GM18498 (cell line): ENCODE data around the gene MYLK4.

Experiments
- ATAC-seq: cut with Tn5 transposase; IDR thresholded peaks from one replicate; pipeline ENCODE4 v1.9.1; 2021; ENCODE audit warnings: mild to moderate bottlenecking, moderate library complexity; ENCODE audit not compliant: unreplicated experiment

The MYLK4 gene

DNA sequence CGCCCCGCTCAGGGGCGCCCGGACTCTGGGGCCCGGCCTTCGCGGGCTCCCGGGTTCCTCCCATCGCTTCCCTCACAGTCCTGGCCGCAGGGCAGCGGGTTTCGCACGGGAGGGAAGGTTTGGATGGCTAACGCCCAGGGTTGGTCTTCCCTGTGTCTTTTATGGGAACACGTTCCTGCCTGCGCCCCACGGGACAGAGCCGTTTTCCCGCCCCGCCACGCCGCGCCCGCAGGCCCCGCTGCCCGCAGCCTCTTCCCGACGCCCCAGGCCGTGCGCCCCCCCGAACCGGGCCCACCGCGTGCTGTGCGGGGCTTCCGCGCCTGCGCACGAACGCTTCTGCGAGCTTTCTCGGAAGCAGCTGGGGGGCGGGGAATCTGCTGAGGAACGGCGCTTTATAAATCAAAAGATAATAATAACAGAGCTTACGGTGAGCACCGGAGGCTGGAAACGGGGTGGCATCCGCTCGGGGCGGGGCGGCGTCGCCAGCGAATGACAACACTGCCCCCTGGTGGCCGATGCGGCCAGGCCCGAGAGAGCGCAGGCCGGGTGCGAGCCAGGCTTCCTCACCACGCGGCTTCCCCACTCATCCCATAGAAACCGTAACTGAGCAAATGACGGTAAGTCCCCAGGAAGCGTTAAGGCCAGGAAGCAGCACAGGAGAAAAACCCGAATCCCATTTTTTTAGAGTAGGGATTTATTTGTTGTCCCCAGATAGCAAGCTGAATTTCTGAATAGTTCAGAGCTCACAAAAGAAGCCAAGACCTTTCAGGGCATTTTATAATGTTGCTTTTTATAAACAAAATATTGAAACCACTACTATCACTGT lies 116.4 kb downstream of the MYLK4 start:
- peak; percentile 84 for ATAC-seq

DNA sequence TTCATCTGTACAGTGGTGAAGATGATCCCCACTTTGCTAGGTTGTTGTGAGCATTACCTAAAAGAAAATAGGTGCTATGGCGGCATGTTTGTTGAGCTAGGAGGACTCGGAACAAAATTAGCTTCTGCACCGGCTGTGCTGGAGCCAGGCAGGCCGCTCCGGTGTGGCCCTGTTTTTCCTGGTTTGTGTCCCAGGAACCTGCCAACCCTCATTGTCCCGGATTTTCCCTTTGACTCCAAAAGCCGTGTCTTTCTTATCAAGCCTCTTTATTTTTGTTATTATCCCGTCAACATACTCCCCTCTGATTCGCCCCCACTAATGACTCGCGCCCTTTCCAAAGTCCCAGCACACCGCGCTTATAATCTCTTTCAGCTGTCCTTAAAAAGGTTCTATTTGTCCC lies 117.0 kb downstream of the MYLK4 start:
- no peak for ATAC-seq

DNA sequence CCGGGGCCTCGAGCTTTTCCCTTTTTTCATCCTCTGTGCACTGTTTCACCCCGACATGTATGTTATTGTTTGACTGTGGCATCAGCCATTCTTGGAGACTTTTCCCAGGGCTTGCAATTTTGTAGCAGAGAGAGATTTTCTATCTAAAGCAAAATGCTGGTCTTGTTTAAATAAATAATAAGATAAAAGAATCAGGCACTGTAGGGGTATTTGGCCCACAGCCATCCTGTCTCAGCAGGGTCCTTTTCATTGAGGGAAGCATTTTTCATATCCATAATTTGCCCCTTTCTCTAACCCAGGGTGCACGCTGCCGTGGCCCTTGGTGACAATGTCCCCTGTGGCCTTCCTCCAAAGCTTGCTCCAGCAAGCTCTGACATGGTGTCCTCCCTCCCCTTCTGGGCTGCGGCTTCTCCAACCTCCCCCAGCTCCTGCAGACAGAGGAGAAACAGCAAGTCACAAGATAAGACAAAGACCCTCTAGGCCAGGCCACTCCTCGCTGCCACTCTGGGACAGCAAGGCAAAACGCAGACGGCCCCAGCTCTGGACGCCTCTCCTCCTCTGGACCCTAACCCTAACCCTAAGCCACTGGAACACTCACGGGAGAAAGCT lies 117.6 kb downstream of the MYLK4 start:
- no peak for ATAC-seq

DNA sequence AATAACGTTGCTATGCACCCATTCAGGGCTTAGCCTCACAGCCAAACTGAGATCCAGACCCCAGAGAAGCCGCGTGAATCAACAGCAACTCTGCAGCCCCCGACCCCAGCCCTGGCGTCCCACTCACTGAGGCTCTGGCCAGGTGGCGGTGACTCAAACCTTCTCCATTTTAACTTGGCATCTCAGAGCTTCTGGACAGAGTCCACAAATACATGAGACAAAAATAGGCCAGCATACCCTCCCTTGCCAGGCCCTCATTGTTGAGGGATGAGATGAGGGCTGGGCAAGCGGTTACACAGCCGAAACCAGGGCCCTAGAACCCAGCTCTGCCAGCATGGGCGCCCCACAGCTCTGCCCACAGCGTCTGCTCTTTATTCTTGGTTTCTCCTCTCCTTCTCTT lies 118.4 kb downstream of the MYLK4 start:
- no peak for ATAC-seq

DNA sequence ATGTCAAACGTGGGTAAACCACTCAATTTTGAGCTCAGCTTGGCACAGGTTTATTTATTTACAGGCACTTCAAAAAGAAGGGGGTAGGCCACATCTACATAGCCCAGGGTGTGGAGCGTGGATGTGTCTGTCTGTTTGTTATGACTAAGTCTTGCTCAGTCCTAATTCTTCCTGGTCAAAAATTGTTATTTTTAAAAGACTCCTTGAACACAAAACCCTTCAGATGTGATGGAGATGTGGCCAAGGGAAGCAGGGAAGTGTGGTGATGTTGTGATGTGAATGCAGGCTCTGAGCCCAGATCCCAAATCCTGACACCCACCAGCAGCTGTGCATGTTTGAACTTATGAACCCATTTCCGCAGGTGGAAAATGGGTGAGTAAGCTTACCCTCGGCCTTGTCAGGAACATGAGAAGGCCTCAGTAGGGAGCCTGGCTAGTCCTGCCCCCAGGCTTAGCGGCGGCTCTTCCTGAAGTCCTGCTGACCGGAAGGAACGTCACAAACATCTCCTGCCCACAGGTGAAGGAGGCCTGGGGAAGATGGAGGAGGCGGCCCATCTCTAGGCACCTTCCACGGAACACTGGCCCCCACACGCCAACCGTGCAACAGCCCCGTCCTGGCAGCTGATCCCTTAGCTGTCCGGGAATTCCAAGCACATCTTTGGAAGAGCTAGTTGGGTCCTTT lies 119.7 kb downstream of the MYLK4 start:
- ATAC-seq, result no peak

DNA sequence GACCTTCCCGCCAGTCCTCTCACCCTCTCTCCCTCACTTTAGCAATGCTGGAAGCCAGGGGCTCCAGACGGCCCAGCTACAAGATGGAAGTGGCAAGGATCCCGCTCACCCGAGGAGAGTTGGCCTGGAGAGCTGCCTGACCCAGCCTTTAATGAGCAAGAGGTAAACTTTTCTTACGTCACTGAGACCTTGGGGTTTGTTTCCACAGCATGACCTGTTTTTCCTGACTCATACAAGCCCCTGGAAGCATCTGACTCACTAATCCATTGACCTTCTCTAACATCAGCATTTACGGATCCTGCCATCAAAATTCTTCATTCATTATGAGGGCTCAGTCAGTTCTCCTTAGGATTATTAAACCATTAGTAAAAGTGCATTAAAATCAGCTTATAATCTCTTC lies 120.4 kb downstream of the MYLK4 start:
- ATAC-seq, result no peak

DNA sequence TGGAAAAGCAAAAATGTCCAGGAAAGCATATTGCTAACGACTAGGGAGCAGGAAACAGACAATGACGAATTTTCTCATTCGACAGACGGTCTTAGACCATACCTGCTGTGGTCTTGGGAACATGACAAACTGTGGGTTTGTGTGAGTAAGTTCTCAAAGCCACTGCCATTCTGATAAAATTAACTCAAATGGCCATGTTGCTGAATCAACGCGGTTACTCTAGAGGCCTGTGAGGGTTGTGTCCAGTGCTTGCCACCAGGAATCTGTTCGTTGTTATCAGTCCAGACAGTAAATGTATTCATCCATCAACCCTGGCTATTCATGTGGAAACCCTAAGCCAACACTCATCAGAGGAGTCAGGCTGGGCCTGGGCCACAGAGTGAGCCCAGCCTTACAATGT lies 124.3 kb downstream of the MYLK4 start:
- ATAC-seq, result no peak

DNA sequence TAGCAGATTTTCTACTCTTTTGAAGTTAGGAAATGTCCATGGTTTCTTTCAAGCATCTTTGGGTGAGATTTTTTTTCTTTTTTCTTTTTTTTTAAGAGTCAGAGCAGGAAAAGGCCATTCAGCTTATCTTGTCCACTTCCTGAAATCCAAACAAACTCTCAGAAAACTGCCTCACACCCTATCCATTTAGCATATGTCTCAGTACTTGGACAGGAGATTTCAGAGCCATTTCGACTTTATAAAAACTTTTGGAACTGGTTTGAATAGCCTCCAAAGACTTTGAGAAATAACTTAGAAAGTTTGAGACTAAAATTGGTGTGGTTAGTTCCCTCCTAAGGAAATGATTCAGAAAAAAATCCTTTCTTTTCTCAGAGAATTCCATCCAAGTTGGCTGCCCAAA lies 125.1 kb downstream of the MYLK4 start:
- ATAC-seq, result no peak

DNA sequence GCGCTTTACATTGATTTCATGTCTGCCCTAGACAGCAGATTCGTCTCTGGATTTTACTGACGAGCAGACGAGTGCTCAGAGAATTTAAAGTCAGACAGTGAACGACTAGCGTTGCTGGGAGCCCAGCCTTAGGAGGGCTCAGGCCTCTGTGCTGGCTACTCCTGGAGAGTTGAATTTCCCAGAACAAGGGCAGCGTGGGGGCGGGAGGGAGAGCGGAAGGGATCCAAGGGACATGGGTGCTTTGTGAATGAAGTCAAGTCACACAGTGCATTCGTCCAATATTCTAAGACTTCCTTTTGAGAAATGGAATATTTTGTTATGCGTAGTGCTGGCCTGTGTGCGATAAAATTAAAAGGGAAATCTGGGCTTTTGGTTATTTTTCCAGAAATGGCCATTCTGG lies 126.5 kb downstream of the MYLK4 start:
- ATAC-seq, result no peak

DNA sequence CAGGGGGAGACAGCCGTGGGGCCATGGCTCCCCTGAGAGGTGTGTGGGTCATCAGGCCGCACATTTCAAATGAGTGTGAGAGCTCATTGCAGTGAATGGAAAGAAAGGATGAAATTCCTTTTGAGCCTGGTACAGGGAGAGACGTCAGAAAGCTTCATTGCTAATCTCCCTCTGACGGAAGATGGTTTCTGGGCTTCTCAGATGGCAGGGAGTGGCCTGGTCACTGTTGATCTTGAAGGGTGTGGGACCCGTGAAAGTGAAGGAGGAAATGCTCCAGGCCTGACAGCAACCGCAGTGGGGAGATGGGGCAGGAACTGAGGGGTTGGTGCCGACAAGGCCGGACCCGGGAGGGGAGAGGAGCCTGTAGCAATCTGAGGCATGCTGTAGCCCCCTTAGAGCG lies 127.4 kb downstream of the MYLK4 start:
- ATAC-seq, result no peak

DNA sequence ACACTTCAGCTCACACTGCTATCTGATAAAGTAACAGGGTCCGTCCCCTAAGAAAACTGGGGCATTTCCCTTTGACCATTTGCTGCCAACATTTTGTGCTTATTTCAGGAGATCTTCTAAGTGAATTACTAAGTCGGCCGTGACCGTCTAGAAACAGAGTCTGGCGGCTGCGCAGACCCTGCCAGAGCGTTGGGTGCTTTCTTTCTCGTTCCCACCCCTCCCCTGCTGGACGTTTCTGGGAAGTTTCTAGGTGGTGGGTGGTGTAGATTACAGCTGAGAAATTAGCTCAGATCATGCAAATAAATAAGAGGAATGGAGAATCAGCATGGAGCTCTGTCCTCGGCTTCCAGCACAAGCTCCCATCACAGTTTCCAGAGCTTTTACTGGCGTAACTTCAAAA lies 128.1 kb downstream of the MYLK4 start:
- no peak for ATAC-seq

DNA sequence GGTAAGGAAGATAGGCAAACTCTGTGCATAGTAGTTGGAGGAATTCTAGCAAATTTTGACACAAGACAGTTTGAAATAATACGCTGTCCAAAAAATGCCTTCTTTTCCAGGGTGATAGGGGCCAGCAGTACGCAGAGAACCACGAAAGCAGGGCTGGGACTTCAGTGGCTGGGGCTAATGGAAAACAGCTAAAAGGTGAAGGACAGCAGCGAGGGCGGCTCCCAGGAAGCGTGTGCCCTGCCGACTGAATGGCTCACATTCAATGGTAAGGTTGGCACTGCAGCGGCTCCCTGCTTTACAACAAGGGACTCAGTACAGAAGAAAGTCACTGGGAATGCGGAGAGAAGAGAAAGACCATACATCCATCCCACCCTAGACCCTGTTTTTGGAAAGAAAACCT lies 131.1 kb downstream of the MYLK4 start:
- no peak for ATAC-seq

DNA sequence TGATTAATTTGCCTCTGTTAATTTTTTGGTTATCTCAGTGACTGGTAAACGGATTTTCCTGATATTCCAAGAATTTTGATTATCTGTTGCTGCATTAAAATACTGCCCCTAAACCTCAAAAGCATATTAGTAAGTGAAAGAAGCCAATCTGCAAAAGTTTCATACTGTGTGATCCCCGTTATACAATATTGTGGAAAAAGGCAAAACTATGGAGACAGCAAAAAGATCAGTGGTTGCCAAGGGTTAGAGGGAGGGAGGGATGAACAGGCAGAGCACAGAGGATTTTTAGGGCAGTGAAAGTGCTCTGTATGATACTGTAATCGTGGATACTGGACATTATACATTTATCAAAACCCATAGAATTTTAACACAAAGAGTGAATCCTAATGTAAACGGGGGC lies 133.0 kb downstream of the MYLK4 start:
- no peak for ATAC-seq

DNA sequence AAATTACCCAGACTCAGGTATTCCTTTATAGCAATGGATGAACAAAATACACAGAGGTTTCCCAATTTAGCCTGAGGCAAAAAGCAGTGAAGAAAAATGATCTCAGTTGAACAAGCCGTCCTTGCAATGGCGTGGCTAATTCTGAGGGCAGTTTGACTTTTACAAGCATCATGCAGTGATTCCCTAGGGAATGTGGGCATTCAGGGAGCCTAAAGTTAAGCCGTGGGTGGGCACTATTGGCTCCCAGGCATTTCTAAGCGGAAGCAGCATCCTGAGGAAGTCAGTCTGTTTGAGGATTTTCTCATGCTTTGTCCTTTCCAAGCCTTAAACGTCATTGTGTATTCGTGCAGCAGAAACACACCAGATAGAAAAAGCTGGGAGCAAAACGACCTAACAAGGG lies 133.9 kb downstream of the MYLK4 start:
- ATAC-seq, result no peak

DNA sequence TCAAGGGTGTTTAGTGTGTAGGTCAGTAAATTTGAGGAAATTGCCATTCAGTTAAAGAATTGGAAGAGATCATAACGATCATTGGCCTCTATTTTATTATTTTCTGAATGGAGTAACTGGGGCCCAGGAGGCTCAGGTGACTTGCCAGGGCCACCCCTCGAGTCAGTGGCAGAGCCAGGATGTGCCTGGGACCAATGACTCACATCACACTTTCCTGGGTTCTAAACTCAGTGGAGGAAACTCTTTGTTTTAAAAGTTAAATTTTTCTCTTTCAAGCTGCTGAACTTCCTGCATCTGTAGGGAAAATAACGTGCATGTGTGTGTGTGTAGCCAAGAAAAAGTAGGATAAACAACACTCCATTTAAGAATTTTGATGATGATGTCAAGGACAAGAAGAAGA lies 135.5 kb downstream of the MYLK4 start:
- no peak for ATAC-seq

DNA sequence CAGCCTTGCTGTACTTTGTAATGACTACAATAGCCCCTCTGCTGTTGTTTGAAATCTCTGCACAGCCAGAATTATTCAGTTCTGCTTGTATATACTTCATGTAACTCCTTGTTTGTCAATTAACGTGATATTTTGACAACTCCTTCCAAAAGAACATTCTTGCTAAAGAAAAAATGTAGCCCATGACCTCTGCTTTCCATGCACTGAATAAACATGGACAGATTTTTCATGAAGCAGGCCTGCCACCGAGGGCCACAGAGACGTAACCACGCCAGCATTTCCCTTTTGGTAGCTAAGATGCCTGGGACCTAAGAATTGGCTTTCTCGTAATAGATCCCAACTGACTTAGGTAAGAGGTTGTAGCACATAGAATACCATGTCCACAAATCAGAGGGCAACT lies 135.9 kb downstream of the MYLK4 start:
- no peak for ATAC-seq

DNA sequence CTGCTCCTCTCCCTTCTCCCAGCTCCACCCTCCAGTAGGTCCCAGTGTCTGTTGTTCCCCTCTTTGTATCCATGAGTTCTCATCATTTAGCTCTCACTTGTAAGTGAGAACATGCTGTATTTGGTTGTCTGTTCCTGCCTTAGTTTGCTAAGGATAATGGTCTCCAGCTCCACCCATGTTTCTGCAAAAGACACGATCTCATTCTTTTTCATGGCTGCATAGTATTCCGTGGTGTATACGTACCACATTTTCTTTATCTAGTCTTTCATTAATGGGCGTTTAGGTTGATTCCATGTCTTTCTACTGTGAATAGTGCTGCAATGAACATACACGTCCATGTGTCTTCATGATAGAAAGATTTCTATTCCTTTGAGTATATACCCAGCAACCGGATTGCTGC lies 136.6 kb downstream of the MYLK4 start:
- ATAC-seq, result no peak
